HG02642 (cell line): ENCODE results near the gene ZNF277.

ENCODE experiments used
- ATAC-seq: cut with Tn5 transposase; IDR thresholded peaks from one replicate; pipeline ENCODE4 v1.9.1; 2021; ENCODE audit warnings: mild to moderate bottlenecking; ENCODE audit not compliant: unreplicated experiment, poor library complexity

ZNF277 gene

DNA sequence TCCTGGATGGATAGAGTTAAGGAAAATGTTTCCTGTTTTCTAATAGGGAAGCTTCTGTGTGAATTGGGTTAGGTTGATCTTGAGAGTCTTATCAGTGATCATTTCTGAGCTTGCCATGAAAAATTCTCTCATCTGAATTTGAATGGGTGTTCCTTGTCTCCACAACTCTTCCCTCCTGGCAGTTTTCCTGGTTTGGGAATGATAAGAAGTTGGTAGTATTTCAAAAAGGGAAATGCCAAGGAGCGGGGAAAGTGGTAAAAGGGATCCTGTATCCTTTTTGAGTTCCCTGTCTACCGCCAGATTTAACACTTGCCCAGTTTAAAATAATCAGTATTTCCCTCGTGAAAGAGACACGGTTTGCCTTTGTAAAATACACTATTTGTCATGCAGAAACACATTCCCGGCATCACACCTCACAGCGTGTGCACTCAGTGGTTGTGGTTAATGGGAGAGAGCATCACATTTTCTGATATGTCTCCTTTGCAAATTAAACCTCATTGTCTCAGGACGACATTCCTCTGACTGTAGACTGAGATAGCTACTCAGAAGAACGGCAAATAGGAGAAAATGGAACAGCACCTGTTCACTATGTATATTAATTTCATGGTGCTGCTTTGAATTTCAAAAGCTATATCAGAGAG is 130.6 kb downstream of the ZNF277 start:
- ATAC-seq, result no peak

DNA sequence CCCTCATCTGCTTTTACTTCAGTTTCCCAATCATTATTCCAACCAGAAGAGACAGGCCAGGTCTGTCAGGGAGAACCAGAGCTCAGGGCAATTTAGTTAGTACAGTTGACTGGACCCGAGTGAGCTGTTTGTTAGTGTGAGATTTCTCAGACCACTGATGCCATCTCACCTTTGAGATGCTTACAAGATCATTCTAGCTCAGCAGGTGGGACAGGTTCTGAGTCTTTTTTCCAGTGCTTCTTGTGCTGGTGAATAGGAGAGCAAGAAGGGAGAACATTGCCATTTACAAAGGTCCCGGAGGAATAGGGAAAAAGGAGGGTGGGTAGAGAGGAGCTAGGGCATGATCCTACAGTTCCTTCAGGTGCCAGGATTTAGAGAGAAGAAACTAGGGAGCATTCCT is 131.4 kb downstream of the ZNF277 start:
- ATAC-seq, result no peak

DNA sequence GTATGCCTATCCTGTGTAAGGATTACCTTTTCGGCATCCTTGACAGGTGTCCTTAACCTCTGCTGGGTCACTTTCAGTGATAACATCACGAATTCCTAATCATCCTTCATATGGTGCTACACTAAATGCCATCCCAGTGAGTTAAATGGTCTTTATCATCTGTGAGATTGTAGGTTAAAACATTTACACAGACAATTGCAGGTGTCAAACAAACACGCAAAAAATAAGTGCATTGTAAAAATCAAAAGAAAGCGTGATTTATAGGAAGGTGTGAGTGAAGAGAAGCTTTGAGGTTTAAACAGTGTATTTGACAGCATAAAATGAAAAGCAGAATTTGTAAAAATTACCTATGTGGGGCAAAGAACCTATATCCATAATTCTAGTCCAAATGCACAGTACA is 132.3 kb downstream of the ZNF277 start:
- ATAC-seq, result no peak

DNA sequence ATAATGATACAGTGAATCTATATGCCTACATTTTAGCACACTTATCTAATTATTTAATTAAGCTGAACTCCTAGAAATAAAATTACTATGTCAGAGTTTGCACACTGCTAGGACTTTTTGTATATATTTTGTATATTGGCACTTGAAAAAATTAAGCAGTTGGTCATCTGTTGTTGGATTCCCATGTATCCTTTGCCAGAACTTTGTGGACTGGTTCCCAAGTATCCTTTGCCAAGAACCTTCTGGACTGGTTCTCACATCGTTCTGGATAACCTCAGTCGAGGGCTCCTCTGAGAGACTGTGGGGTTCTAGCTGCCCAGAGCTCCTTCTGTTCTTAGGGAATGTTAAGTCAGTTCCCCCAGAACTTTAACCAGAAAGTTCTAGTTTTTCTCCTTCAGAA is 135.0 kb downstream of the ZNF277 start:
- no peak for ATAC-seq

DNA sequence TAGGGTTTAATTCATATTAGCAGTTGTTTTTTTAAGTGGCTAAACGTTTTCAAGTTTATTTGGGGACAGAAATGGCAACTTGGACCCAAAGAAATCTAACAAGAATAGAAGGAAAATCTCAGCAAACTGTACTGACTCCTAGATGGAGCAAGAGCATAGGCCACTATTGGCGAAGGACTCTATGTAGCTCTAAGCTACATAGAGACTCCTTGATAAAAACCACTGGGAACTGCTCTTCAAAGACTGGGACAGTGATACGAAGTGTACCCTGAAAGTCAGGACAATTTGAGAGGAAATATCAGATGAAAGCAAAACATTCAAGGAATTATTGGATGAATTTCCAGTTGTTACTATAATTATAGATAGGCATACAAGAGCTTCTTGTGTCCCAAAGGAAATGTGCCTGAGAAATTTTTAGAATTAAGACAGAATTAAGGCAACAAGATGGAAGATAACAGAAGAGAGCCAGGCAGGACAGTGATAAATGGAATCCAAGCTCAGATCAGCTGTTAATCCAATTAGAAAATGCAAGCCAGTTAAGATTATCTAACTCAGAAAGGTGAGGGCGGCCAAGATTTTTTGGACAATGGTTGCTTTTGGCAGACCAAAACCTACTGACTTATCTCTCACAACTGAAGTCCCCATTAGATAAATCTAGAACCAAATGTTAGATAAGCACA is 140.0 kb downstream of the ZNF277 start:
- no peak for ATAC-seq

DNA sequence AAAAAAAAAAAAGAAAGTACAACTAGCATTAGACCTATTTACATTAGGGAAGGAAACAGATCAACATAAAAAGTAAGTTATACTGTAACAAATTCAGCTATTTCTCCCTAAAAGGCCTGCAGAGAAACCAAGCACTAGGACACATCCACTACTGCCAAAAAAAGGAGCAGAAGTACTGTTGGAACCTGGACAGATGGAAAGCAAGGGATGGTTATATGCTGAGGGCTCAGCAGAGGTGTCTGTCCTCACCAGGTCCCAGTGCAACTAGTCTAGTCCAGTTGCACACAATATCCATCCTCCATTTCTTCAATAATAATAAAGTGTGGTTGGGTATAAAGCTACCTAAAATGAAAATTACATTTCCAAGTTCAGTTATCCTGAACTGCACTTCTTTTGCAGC is 140.6 kb downstream of the ZNF277 start:
- no peak for ATAC-seq

DNA sequence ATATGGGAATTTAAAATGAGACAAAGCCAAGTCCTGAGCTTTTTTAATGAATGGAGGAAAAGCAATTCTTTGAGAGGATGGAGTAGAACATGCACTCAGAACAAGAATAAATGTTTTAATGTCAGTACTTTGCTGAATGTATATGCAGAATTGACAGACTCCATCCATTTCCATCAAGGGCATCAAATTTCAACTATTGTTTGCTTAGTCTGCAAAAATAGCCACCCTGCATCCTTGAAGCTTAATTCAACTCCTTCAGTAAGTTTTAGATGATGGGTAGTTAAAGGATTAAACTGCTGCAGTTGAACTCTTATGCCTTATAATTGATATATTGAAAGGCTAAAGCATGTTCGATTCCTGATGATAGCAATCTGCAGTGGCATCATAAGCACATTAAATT is 144.1 kb downstream of the ZNF277 start:
- no peak for ATAC-seq

DNA sequence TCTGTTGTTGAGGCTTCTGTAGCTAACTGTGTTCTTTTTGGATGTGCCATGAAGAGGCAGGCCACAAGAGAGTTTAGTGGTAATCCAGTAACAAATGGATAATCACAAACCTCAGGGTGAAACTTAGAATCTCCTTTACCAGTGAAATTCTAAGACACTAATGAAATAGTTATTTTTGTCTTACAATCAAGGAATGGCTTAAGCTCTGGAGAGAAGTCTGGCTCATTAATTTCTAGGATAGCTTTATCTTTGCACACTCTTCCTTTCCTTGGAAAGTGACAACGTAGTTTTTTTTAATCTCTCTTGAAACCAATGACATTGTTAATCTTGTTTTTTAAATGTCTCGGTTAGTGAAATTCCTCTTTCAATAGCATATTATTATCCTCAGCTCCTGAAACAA is 150.1 kb downstream of the ZNF277 start:
- no peak for ATAC-seq

DNA sequence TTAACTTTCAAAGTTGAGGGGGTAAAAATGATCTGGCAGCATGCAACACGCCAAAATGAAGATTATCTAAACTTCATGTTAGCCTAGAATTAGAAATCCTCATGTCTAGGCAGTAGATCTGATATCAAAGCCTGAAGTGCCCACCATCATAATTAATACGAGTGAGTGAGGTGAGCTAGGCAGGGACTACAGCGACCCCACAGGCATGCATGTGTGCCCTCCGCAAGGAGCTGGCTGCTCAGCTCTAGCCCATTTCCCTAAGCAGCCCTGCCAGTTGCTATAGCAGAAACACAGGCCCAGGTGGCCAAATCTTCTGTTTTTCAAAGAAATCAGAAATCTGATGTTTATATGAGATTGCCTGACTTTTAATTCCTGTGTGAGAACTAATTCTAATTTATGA is 150.6 kb downstream of the ZNF277 start:
- ATAC-seq, result no peak

DNA sequence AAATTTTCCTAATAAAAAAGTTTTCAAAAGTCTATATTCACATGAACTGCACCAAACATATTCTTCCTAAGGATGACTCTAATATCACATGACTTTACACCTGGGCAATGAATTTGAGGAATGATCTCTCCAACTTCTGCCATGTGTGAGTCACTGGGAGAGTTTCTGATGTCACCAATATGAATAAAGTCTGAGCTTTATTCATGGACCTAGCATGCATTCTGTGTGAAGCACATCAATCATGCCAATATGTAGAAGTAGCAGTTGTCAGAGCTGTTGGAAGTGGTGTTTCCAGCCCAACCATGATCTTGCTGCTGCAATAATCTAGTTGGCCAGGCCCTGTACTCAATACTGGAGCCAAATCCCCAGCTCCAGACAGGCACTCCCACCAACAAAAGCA is 152.0 kb downstream of the ZNF277 start:
- no peak for ATAC-seq

DNA sequence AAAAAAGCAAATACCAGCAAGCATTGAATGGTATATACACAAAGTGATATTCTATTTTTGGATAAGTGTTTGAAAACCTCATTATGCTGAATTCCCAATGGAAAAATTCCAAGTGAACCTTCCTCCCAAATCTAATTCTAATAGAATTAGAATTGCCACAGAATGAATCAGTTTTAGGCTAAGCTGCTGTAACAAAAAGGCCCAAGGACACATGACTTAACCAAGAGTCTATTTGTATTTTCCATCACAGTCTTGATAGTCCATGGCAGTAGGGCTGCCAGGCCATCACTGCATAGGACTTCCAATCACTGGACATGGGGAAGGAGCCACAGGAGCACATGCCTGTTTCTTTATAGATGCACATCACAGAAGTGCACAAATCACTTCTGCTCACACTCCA is 152.6 kb downstream of the ZNF277 start:
- no peak for ATAC-seq

DNA sequence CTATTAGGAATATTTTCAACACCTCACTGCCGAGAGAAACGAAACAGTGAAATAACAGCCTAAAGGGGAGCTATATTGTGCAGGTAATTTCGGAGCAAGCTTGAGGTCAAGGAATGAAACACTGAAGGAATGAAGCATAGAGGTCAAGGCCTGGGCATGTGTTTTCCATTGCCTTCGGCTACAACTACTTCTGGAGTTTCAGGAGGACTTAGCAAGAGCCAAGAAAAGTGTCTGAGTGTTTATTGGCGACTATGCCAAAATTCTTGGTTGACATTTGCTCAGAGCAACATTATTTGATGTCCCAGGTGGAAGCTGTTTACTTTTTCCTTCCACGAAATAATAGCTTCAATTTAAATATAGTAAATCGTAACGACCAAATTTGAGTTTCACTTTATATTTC is 154.2 kb downstream of the ZNF277 start:
- ATAC-seq, result no peak

DNA sequence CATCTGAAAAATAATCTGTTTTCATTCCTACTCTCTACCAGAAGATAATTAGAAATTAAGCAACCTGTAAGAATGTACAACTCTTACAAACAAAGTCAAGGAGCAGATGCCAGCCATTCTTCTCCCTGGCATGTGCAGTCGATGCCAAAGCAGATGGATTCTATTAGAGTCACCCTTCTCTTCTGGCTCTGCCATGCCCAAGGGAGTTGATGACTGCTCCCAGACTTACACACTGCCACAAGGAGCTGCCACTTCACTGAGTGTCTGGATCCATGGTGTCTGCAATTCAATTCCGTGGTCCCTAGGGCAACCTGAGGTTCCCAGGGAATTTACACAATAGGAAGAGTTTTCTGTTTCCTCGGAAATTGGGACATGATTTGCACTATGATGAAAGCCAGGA is 154.7 kb downstream of the ZNF277 start:
- ATAC-seq, result no peak

DNA sequence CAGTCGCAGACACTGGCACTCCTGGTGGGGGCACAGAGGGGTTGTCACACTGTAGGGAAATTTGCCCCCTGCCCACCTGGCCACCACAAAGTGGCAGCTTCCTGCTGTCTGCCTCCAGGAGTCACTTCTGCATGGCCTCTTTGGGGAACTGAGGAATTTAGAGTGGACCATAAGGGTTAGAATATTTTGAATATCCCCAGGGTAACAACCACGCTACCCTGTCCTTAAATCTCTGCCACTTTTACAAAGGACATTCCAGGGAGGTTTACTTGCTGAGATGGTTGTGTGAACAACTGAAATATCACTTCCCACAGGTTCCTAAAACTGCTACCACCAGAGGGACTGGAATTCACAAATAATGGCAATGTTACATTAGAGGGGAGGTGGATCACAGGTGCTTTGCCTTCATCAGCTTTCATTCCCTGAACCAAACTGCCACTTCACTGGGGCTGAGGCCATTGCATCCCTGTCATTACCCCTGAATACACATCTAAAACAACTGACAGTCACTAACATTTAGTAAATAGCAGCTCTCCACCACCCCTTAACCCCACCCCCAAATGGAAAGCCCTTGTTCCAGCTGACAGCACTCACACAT is 155.7 kb downstream of the ZNF277 start:
- ATAC-seq, result no peak

DNA sequence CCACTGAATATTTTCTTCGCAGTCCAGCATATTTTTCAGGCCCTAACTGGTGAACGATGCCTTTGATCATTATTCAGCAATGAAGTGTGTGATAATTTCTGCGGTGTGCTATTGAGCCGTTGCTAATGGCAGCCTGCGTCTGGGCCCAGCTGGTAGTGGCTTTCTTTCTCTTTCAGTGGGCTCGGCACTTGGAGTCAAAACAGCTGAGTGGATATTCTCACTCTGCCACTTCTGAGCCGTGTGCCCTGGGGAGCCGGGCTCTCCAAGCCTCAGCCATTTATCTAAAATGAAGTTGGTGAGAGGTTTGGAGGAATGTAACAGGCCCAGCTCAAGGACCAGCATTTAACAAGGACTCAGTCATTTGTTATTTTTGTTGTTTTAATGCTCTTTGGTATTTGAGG is 156.2 kb downstream of the ZNF277 start:
- no peak for ATAC-seq

DNA sequence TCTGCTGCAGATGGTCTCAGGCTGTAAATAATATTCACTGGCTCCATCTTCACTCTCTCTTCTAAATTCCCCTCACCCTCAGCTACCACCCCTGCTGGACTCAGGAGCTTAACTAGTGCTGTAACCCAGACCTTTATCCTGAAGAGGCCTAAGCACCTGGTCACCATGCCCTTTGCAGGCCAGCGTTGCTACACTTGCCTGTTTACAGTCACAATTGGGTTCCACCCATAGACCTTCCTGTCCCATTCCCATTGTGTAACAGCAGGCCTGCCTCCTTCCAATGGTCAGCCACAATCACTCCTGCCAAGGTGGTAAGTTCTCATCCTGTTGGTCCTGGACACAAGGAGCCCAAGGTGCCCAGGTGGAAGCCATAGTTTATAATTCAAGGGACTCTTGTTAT is 157.9 kb downstream of the ZNF277 start:
- ATAC-seq, result no peak

DNA sequence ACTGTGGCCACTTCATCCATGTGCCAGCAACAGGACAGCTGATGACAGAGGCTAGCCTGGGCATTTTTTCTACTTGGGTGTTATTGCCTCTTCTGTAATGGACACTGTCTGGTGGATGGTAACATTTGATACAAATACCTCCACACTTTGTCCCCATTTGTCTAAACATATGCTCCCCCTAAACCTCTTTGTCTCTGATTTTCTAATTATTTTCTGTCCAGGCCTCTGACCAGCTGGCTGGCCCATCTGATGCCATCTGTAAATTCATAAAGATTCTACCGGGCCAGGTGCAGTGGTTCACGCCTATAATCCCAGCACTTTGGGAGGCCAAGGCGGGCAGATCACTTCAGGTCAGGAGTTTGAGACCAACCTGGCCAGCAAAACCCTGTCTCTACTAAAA is 159.1 kb downstream of the ZNF277 start:
- ATAC-seq, result no peak

DNA sequence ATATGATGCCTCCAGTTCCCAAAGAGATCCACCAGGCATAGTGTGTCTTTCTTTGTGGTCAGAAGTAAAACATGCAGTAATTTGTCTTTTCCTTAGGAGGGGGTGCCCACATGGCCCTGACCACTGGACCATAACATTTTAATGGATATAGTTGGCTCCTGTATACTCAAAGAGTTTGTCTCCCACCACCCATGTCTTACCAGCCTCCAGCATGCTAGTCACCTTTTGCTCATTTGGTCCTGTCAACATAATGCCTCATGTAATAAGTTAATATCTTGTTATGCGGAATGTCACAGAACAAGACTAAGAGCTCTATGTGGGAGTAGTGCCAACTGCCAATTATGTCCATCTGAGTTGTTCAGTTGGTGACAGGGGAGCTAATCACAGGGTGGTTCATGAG is 160.4 kb downstream of the ZNF277 start:
- no peak for ATAC-seq

DNA sequence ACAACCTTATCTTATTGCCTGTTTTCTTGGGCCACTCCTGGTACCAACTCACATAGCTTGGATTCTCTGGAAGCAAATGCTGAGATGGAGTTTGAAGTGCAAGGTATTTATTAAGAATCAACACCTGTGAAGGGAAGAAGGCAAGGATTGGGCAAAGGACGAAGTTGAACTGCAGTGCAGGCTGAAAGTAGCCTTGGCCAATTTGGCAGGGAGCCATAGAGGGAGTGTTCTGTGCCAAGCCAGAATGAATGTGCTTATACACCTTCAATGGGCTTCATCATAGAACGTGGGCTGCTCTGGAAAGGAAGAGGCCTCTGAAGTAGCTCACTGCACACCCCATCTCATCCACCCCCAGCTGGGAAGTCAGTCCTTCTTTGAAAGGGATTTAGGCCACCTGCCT is 163.9 kb downstream of the ZNF277 start:
- no peak for ATAC-seq

DNA sequence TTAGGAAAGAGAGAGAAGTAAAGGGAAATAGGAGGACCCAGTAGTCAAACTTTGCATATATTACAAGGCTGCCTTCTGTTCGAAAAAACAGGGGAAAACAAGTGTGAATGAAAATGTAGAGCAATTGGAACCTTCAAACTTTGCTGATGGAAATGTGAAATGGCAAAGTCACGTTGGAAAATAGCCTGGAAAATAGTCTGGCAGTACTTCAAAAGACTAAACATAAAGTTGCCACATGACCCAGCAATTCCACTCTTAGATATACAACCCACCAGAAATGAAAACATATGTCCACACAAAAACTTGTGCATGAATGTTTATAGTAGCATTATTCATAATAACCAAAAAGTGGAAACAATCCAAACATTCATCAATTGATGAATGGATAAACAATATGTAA is 165.2 kb downstream of the ZNF277 start:
- no peak for ATAC-seq

DNA sequence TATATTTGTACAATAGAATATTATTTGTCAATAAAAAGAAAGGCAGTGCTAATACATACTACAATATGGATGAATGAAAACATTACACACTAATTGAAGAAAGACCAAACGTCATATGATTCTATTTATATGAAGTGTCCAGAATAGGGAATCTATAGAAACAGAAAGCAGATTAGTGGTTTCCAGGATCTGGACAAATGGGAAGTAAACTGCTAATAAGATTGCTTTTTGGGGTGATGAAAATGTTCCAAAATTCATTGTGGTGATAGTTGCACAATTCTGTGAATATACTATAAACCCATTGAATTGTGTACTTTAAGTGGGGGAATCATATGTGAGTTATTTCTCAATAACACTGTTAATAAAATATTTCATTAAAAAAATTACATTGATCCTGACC is 165.6 kb downstream of the ZNF277 start:
- ATAC-seq, result no peak

DNA sequence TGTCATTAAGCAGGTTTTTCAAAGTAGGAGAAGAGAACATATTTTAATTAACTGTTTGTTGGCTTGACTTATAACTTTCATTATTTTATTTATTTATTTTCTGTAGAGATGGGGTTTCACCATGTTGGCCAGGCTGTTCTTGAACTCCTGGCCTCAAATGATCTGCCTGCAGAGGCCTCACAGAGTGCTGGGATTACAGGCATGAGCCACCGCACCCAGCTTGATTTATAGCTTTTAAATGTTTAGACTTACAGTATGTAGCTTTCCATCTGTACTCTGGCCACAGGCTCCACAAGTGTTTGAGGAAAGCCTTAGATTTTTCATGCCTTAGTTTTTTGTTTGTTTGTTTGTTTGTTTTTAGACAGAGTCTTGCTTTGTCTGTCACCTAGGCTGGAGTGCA is 171.1 kb downstream of the ZNF277 start:
- no peak for ATAC-seq
